GM19328 (cell line): ENCODE results near the gene CALR3.
"Not testable (repeated sequence)": the region's sequence is repeated elsewhere in the genome, so short reads cannot be mapped to it uniquely, and the experiment has no call there.

Experiments used
- ATAC-seq: cut with Tn5 transposase; IDR thresholded peaks from one replicate; pipeline ENCODE4 v1.9.1; 2021; ENCODE audit warnings: mild to moderate bottlenecking, moderate library complexity; ENCODE audit not compliant: unreplicated experiment

Gene CALR3

DNA sequence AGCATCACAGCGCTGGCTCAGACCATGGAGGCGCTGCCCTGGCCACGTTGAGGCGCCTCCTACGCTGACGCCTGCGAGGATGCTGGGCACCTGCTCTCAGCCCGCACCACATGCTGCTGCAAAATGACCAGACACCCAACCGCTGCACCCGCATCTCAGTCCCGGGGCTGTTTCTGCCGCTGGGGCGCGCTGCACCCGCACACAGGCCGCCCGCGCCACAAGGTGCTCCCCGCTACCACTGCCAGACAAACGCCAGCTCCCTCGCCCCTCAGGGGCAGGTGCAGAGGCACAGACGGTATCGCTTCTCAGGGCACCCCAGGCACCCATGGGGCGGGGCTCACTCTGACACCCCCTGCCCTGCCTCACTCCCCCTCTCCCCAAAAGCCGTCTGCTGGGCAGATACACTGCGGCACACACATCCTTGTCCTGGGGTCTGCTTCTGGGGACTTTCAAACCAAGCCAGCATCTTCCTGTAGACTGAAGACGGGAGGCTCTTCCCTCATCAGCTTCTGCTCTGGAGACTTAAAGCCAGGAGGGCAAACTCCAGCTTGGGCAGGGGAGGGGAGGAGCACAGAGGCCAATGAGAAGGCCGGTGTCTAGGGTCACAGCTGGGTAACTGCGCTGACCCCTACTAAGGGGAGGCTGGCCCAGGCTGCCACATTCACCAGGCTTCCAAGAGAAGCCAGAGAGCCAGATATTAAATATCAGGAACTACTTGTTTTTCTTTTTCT is 29.9 kb upstream of the CALR3 start:
- ATAC-seq, result no peak

GRCh38 chr19:16524991-16525734 is 29.2 kb upstream of the CALR3 start:
- no peak for ATAC-seq

DNA sequence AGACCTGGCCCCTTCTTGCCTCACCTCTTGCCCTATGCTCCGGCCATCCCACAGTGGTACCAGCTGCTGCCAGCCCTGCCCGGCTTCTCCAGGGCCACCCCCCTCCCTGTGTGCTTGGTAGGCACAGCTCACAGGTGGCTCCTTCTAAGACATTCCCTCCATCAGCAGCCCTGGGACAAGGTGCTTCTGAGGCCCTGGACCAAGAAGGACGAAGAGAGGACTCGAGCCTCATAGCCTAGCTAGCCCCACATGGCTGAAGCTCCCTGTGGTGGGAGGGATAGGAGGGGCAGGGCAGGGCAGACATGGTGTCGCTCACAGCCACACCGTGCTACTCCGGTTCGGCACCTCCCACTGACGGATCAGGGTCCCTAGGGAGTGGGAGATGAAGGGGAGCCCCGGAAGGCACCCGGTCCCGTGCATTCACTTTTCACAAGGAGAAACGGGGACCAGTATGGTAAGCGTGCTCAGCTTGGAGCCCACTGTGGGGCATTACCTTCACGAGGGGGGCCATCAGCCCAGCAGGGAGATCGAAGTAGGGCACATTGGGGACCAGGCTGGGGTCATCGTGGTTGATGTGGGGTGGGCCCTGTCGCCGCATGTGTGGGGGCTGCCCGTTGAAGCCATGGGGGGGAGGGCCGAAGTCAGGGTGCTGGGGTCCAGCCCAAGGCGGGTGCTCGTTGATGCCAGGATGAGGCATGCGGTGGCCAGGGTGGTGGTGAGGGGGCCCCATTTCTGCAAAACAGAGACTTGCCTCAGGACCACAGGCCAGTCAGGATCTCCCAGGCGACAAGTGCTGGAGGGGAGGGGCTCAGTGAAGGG is 26.8 kb upstream of the CALR3 start:
- ATAC-seq, result no peak

DNA sequence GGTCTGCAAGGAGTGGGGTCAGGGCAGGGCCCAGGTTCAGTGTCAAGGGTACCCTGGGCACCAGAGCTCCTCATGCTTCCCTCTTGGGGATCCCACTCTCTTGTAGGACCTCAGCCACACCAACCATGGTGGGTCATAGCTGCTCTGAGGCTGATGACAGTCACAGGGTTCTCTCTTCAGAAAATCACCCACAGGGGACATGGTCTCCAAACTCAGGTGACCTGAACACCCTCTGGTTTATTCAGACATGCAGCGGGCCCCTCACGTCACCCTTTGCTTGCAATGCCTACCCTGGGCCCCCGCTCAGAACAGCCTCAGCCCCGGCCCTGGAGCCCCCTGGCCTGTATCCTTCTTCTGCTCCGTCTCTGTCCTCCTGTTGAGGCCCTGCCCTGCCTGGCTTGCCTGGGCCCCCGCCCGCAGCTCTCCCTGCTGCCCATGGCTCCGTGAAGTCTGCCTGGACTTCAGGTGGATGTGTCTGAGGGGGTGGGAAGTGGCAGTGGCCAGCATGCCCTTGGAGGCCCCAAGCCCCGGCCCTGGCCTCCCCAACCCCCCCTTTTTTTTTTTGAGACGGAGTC is 25.8 kb upstream of the CALR3 start:
- ATAC-seq, result no peak

DNA sequence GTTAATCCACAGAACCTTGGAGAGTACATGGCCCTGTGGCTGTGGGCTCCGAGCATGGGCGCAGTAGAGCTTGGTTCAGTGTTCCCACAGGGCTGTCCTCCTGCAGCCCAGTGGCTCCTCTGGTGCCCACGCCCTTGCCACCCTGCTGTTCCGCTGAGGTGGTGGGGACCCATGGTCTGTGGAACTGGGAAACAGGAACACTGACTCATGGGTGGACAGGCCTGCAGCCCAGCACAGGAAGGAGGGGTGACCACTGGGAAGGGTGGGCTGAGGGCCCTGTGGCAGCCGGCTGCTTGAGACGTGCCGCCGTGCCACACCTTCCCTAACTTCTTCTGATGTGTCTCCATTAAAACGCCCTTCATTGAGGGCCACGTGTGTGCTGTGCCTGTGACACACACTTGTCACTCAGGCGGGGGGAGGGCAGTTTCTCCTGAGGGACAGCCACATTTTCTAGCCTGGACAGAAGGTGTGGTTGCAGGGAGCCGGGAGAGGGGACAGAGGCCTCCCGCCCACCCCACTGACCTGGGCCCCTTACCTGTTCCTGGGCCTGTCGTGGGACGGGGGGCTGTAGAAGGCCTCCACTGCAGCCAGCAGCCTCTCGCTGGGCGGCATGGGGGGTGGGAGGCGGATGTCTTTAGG is 25.1 kb upstream of the CALR3 start:
- ATAC-seq, result no peak

GRCh38 chr19:16520074-16520973 is 24.4 kb upstream of the CALR3 start:
- ATAC-seq, result no peak

GRCh38 chr19:16519230-16519687 is 23.3 kb upstream of the CALR3 start:
- no peak for ATAC-seq

- no peak for ATAC-seq
These were observed 22.7 kb upstream of the CALR3 start for GRCh38 chr19:16518483-16519229.

DNA sequence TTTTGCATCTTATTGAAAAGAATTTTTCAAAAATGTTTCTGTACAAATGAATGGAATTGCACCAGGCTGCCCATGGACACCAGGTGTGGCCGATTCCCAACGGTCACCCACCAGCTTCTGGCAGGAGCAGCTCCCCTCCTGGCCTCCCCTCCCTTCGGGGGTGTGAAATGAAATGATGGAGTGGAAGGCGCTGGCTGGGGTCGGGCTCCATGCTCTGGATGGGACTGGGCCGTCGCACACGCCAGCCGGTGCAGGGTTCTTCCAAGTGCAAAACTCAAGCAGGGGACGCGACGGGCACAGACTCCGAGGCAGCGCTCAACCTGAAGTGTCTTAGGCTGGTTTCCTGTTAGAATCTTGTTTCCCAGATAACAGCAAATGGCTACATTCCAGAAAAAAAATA is 22.1 kb upstream of the CALR3 start:
- ATAC-seq, result no peak

DNA sequence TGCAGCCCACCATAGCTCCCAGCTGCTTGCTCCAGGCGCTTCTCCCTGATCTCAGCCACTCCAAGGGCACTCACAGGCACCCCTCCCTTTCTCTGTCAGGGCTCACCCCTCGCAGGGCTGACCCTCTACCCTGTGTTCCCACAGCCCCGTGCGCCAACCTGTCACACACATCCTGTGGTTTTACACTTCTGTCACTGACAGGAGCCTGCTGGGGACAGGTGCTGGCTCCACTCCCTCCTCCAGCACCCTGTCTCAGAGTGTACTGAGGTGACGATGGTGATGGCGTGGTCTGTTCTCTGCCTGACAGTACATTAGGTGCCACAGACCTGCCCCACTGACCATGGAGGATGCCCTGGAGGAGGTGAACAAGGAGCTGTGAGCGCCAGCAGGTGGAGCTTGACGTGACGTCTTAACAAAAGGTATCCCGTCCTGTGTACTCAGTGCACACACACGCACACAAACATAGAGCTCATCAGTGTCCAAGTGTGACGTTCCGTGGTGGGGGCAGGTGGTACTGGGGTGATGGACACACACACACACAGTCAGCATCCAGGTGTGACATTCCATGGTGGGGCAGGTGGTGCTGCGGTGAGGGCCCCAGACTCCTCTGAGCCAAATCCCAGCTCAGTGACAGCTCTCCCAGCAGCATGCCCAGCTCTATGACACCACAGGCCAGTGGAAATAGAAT is 21.1 kb upstream of the CALR3 start:
- no peak for ATAC-seq

- ATAC-seq, result no peak
These were observed 20.4 kb upstream of the CALR3 start for GRCh38 chr19:16516381-16516780.

- ATAC-seq, result no peak
These were observed 18.5 kb upstream of the CALR3 start for GRCh38 chr19:16514383-16515019.

GRCh38 chr19:16512611-16513010 is 16.6 kb upstream of the CALR3 start:
- ATAC-seq, result not testable (repeated sequence)

- ATAC-seq, result no peak
These were observed 13.4 kb upstream of the CALR3 start for GRCh38 chr19:16509141-16510061.

DNA sequence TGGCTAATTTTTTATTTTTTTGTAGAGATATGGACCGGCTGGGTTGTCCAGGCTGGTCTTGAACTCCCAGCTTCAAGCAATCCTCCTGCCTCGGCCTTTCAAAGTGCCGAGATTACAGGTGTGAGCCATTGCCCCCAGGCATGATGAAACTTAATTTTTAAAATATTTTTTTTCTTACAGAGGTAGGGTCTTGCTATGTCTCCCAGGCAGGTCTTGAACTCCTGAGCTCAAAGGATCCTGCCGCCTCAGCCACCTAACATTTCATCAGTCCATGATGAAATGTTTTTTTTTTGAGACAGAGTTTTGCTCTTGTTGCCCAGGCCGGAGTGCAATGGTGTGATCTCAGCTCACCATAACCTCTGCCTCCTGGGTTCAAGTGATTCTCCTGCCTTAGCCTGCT is 12.6 kb upstream of the CALR3 start:
- ATAC-seq, result no peak

GRCh38 chr19:16506961-16507360 is 11.0 kb upstream of the CALR3 start:
- ATAC-seq, result no peak

GRCh38 chr19:16506161-16506560 is 10.2 kb upstream of the CALR3 start:
- not testable (repeated sequence) for ATAC-seq
